Central memory CD8-positive, alpha-beta T cell (primary cell): ENCODE results near the gene MSH6.
"Not testable (repeated sequence)": the region's sequence is repeated elsewhere in the genome, so short reads cannot be mapped to it uniquely, and the experiment has no call there.

Source experiments
- ATAC-seq: fragments of 150-1000 bp; cut with Tn5 transposase; replicated peaks from 2 replicates; pipeline ENCODE4 v1.10.0; 2022; ENCODE audit warnings: mild to moderate bottlenecking, moderate FRiP score, moderate number of reproducible peaks; ENCODE audit not compliant: poor library complexity, severe bottlenecking; ENCODE audit errors: extremely low read depth
- DNase-seq, 2 donors: peaks; one replicate each; pipeline ENCODE4 v3.0.0; 2021; ENCODE audit warnings: low spot score in 2 of 2
- H3K27ac Mint-ChIP-seq: one replicate; pipeline ENCODE4 v1.8.0; 2022; ENCODE audit warnings: low read depth, mild to moderate bottlenecking, moderate library complexity, mixed read lengths
- H3K27me3 Mint-ChIP-seq: one replicate; pipeline ENCODE4 v1.8.0; 2022; ENCODE audit warnings: mixed read lengths
- H3K36me3 Mint-ChIP-seq: one replicate; pipeline ENCODE4 v1.8.0; 2022; ENCODE audit warnings: mild to moderate bottlenecking, moderate library complexity, mixed read lengths; ENCODE audit not compliant: insufficient read depth
- H3K4me1 Mint-ChIP-seq: one replicate; pipeline ENCODE4 v1.8.0; 2022; ENCODE audit warnings: mixed read lengths
- H3K4me3 Mint-ChIP-seq: one replicate; pipeline ENCODE4 v1.8.0; 2022; ENCODE audit warnings: mild to moderate bottlenecking, moderate library complexity, mixed read lengths
- H3K9me3 Mint-ChIP-seq: one replicate; pipeline ENCODE4 v1.8.0; 2022; ENCODE audit warnings: mixed read lengths

The MSH6 gene

DNA sequence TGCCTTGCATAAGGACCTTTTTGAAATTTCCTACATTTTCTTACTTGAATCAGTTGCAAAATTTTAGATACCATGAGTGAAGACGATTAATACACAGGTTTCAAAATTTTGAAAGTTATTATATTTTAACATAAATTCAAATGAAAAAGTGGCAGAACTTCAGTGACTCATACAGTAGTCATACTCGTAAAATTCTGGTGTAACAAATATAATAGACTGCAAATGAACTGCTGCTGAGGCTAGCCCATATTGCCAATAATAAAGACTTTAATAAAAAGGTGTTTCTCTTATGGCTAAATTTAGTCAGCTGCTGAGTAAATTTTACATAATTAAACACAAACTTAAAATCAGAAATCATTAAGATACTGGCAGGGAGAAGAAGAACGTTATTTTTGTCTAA, 36.9 kb downstream of the MSH6 start:
- no peak overlapping the region for H3K4me3 Mint-ChIP-seq
- H3K27me3 Mint-ChIP-seq = no peaks in the 10 kb centered on the region
- peaks cover 58% of the 10 kb centered on the region for H3K36me3 Mint-ChIP-seq
- no peak for ATAC-seq
- peak overlapping the region; percentile 35 for H3K27ac Mint-ChIP-seq
- no peak for DNase-seq
- peaks cover 3% of the 10 kb centered on the region for H3K4me1 Mint-ChIP-seq
- no peaks in the 10 kb centered on the region for H3K9me3 Mint-ChIP-seq

DNA sequence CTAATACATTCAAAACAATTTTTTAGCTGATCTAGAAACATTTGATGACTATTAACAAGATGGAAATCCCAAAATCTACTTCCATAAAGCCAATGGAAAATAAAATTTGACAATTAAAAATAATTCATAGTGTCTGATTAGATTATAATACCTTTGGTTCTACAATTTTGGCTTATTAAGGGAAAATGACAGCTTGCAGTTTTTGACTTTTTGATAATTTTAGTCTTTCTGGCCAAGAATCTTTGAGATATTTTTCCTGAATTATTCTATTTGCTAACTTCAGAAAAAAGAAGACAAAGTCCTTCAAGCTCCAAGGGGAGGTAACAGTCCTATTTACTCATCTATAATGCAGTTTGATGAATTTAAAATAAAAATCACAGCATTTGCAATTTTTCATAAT, 39.6 kb downstream of the MSH6 start:
- no peak overlapping the region for H3K4me3 Mint-ChIP-seq
- H3K4me1 Mint-ChIP-seq = no peaks in the 10 kb centered on the region
- H3K36me3 Mint-ChIP-seq = peaks cover 49% of the 10 kb centered on the region
- ATAC-seq (no peak), DNase-seq (no peak)
- H3K27ac Mint-ChIP-seq = no peak overlapping the region
- no peaks in the 10 kb centered on the region for H3K9me3 Mint-ChIP-seq
- H3K27me3 Mint-ChIP-seq = no peaks in the 10 kb centered on the region

DNA sequence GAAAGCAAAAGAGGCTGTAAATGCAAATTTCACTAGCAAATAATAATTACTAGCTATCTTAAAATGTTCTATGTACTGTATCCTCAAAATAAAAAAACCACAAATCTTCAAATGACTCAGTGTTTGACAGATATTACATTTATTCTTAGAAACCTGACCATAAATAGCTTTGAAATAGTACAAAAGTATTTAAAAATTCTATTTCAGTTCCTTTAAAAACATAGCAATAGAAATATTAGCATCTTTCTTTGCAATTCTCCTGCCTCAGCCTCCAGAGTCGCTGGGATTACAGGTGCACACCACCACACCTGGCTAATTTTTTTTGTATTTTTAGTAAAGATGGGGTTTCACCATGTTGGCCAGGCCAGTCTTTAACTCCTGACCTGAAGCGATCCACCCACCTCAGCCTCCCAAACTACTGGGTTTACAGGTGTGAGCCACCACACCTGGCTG, 50.6 kb downstream of the MSH6 start:
- Mint-ChIP-seq H3K27me3 (no peaks in the 10 kb centered on the region), H3K36me3 (peaks cover 60% of the 10 kb centered on the region), H3K4me1 (no peaks in the 10 kb centered on the region), H3K27ac (no peak overlapping the region), H3K4me3 (no peak overlapping the region), H3K9me3 (no peaks in the 10 kb centered on the region)
- no peak for DNase-seq
- no peak for ATAC-seq

DNA sequence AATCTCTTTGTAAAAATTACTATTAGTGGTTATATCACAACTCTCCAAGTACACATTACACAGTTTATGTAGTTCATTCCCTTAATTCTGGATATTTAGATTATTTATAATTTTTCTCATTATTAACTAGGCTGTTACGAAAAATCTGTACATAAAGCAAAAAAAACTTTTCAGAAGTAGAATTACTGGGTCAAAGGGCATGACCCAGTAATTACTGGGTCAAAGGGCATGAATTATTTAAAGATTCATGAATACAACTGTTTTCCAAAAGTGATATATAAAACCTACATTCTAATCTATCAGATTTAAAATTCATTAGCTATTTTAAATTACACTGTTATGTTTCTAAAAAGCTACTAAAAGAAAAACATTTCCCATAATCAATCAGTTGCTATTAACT, 55.3 kb downstream of the MSH6 start:
- peaks cover 9% of the 10 kb centered on the region for H3K4me1 Mint-ChIP-seq
- DNase-seq = no peak
- no peak for ATAC-seq
- no peaks in the 10 kb centered on the region for H3K9me3 Mint-ChIP-seq
- no peak overlapping the region for H3K4me3 Mint-ChIP-seq
- H3K27ac Mint-ChIP-seq = no peak overlapping the region
- peaks cover 45% of the 10 kb centered on the region for H3K36me3 Mint-ChIP-seq
- H3K27me3 Mint-ChIP-seq = no peaks in the 10 kb centered on the region

DNA sequence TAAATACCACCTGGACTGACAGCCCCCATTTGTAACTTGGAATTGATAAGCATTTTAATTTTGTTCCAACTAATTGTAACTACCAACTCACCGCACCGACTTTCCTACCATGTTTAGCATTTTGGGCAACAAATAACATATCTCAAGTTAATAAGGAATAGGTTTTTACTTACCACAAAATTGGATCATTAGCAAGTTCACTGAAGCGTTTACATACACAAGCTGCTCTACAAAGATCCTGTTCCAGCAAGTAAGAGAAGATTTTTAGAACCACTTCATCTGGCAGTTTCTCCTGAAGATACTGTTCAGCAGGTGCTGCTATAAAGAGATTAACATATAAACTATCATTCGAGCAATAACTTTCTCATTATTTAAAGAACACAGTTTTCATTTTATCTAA, 55.7 kb downstream of the MSH6 start:
- no peak overlapping the region for H3K27ac Mint-ChIP-seq
- no peak for ATAC-seq
- DNase-seq = no peak
- peaks cover 46% of the 10 kb centered on the region for H3K36me3 Mint-ChIP-seq
- no peaks in the 10 kb centered on the region for H3K27me3 Mint-ChIP-seq
- peaks cover 14% of the 10 kb centered on the region for H3K4me1 Mint-ChIP-seq
- H3K9me3 Mint-ChIP-seq = no peaks in the 10 kb centered on the region
- no peak overlapping the region for H3K4me3 Mint-ChIP-seq

DNA sequence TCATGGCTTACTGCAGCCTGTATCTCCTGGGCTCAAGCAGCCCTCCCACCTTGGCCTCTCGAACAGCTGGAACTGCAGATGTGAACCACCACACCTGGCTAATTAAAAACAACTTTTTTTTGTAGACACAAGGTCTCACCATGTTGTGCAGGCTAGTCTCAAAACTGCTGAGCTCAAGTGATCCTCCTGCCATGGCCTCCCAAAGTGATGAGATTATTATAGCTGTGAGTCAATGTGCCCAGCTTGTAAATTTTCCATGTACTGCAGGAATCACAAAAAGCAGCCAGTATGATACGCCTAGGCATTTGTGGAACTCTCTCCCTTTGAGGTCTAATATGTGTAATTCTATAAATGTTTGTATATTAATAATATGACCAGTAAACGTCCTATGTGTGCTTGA, 59.9 kb downstream of the MSH6 start:
- Mint-ChIP-seq H3K27me3 (no peaks in the 10 kb centered on the region), H3K9me3 (no peaks in the 10 kb centered on the region), H3K36me3 (peaks cover 17% of the 10 kb centered on the region), H3K4me1 (peaks cover 38% of the 10 kb centered on the region), H3K4me3 (no peak overlapping the region), H3K27ac (peak overlapping the region; percentile 84)
- DNase-seq = no peak
- ATAC-seq = no peak

DNA sequence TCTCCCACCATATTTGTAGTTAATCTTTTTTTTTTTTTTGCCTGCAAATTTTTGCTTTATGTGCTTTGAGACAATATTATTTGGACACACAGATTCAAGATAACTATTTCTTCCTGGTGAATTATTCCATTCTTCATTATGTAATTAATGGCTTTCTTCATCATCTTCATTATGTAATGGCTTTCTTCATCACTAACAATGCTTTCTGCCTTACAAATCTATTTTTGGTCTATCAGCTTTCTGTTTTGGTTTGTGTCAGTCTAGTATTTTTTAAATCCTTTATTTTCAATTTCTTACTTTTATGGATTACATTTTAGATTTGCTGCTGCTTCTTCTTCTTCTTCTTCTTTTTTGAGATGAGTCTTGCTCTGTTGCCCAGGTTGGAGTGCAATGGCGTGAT, 60.5 kb downstream of the MSH6 start:
- H3K4me3 Mint-ChIP-seq = no peak overlapping the region
- H3K4me1 Mint-ChIP-seq = peaks cover 43% of the 10 kb centered on the region
- ATAC-seq (no peak), DNase-seq (no peak)
- H3K9me3 Mint-ChIP-seq = no peaks in the 10 kb centered on the region
- peak overlapping the region; percentile 84 for H3K27ac Mint-ChIP-seq
- peaks cover 16% of the 10 kb centered on the region for H3K36me3 Mint-ChIP-seq
- no peaks in the 10 kb centered on the region for H3K27me3 Mint-ChIP-seq

DNA sequence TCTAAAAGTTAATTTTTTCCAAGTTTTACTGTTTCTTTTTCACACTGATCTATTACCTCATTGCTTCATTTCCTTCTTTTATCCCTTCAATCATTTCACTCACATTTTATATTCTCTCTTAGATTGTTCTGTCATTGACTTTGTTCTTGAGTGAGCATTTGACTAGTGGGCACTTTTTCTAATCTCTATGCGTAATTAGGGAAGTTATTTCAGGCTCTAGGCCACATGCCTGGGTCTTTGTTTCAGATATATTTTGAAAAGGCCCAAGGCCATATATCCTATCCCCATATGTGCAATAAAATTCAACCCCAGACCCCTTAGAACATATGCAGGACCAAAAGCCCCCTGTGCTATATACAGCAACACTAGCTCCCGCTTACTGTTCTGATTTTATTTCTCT, 61.2 kb downstream of the MSH6 start:
- no peak for DNase-seq

DNA sequence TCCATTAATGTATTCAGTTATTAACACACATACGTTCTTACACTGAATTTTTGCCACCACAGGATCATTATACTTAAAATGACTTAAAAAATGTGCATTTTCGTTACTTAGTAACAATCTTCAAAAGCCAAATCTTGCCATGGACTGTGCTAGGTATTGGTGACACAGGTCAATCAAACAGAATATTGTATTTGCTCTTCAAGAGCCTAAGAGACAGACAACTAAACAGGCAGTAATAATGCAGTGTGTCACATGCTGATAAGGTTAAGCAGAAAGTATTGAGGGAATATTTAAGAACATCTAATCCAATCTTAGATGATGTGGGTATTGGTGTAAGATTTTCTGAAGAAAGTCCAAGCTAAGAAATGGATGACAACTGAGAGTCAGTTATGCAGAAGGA, 66.4 kb downstream of the MSH6 start:
- Mint-ChIP-seq H3K9me3 (no peaks in the 10 kb centered on the region), H3K27ac (no peak overlapping the region), H3K4me3 (no peak overlapping the region), H3K36me3 (peaks cover 10% of the 10 kb centered on the region), H3K27me3 (no peaks in the 10 kb centered on the region), H3K4me1 (peaks cover 45% of the 10 kb centered on the region)
- no peak for ATAC-seq
- DNase-seq = no peak

More for the DNA sequence above, 61.2 kb downstream of the MSH6 start:
- ATAC-seq = no peak
- Mint-ChIP-seq H3K27me3 (no peaks in the 10 kb centered on the region), H3K4me3 (no peak overlapping the region), H3K4me1 (peaks cover 43% of the 10 kb centered on the region), H3K9me3 (no peaks in the 10 kb centered on the region), H3K27ac (peak overlapping the region; percentile 84), H3K36me3 (peaks cover 11% of the 10 kb centered on the region)

DNA sequence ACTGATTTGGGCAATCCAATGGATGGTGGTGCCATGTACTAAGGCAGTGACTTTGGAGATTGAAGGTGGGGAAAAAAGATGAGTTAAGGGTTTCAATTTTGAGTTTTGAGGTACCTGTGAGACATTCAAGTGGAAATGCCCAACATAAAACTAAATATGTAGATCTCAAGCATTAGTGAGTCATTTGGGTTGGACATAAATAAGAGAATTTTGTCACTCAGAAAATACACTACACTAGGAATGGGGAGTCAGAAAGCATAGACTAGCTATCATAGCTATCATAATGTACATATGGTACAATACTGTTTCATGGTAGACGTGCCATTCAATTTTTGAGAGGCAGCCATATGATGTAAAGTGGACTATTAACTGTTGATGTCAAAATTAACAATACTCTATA, 67.3 kb downstream of the MSH6 start:
- DNase-seq (no peak), ATAC-seq (no peak)
- H3K9me3 Mint-ChIP-seq = no peaks in the 10 kb centered on the region
- H3K36me3 Mint-ChIP-seq = peaks cover 10% of the 10 kb centered on the region
- H3K27me3 Mint-ChIP-seq = no peaks in the 10 kb centered on the region
- no peak overlapping the region for H3K27ac Mint-ChIP-seq
- H3K4me3 Mint-ChIP-seq = no peak overlapping the region
- H3K4me1 Mint-ChIP-seq = peaks cover 42% of the 10 kb centered on the region

DNA sequence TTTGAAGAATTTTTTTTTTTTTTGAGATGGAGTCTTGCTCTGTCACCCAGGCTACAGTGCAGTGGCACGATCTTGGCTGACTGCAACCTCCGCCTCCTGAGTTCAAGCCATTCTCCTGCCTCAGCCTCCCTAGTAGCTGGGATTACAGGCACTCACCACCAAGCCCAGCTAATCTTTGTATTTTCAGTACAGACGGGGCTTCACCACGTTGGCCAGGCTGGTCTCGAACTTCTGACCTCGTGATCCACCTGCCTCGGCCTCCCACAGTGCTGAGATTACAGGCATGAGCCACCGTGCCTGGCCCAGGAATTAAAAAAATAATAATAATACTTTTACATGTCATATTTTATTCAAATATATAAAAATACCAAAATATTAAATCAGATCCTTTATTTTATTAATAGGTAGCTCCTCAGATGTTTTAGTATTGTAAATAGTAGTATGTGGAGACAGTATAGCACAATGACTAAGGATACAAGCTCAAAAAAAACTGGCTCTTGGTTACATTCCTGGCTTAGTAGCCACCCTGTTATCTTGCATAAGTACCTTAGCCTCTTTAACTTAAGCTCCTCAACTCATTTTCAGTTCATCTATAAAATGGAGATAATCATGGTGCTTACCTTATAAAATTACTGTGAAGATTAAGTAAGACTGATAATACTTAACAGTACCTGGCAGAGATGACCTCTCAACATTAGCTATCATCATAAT, 70.3 kb downstream of the MSH6 start:
- Mint-ChIP-seq H3K4me1 (peaks cover 53% of the 10 kb centered on the region), H3K36me3 (peaks cover 20% of the 10 kb centered on the region)
- not testable (repeated sequence) for H3K9me3 Mint-ChIP-seq, H3K27me3 Mint-ChIP-seq, H3K27ac Mint-ChIP-seq, ATAC-seq, H3K4me3 Mint-ChIP-seq, DNase-seq
